SK-N-SH (cell line): Measurements from ENCODE around the gene AEN. TPM values are rescaled to one million over a fixed set of nuclear protein-coding genes. Genes with fewer than 3 reads are reported as not detected.

Experiments used
- CTCF ChIA-PET: fragments of 300-600, 350-600 bp; formaldehyde crosslinking; extraction: SDS; loops from one replicate; lab custom pipeline; 2021; lab: Yijun Ruan, JAX
- POLR2A ChIA-PET: fragments of 350-600 bp; sonication (Branson Sonifier 250); formaldehyde crosslinking; extraction: SDS; loops from one replicate; lab custom pipeline; 2020; ENCODE audit warnings: antibody characterized with exemption, inconsistent platforms; lab: Yijun Ruan, JAX
- DNase-seq: peaks from one replicate; pipeline ENCODE4 v3.0.0; 2012
- H2AFZ ChIP-seq: fragments of 200-600 bp; sonication (generic); 2 replicates; pipeline ENCODE4 v1.8.1; 2016; ENCODE audit warnings: antibody characterized with exemption, mild to moderate bottlenecking, low read depth
- H3F3A ChIP-seq: fragments of 200-600 bp; sonication (generic); replicated peaks from 2 replicates; pipeline ENCODE3; 2016; ENCODE audit warnings: antibody characterized with exemption, mild to moderate bottlenecking; ENCODE audit not compliant: insufficient read depth
- H3K27ac ChIP-seq, 2 experiments: fragments of 200-500 bp in 1 of 2; fragments of 200-600 bp in 1 of 2; sonication (Bioruptor generic) in 1 of 2; sonication (generic), shearing (Covaris generic) in 1 of 2; 2 replicates each; pipeline versions ENCODE4 v1.5.1 to v1.6.1; 2014 to 2016; ENCODE audit warnings: low read depth in 2 of 2, inconsistent platforms in 1 of 2, low read length in 1 of 2, mild to moderate bottlenecking in 1 of 2, mixed read lengths in 1 of 2
- H3K27me3 ChIP-seq: fragments of 200-600 bp; sonication (generic), shearing (Covaris generic); 2 replicates; pipeline ENCODE4 v1.6.1; 2016; ENCODE audit warnings: mixed run types; ENCODE audit not compliant: insufficient read depth
- H3K36me3 ChIP-seq, 2 experiments: fragments of 200-500 bp in 1 of 2; fragments of 200-600 bp in 1 of 2; sonication (Bioruptor generic) in 1 of 2; sonication (generic) in 1 of 2; replicated peaks in 1 of 2; 2 replicates each; pipeline versions ENCODE3 to v1.5.1; 2014 to 2016; ENCODE audit warnings: low read length in 1 of 2, mild to moderate bottlenecking in 1 of 2; ENCODE audit not compliant: insufficient read depth in 2 of 2, control insufficient read depth in 1 of 2
- H3K4me1 ChIP-seq, 2 experiments: fragments of 200-500 bp in 1 of 2; fragments of 200-600 bp in 1 of 2; sonication (Bioruptor generic) in 1 of 2; sonication (generic), shearing (Covaris generic) in 1 of 2; 2 replicates each; pipeline versions ENCODE4 v1.5.1 to v1.6.1; 2014 to 2016; ENCODE audit warnings: low read depth in 1 of 2, low read length in 1 of 2, mixed run types in 1 of 2; ENCODE audit not compliant: insufficient read depth in 2 of 2, control insufficient read depth in 1 of 2
- H3K4me2 ChIP-seq: fragments of 200-600 bp; sonication (generic), shearing (Covaris generic); 2 replicates; pipeline ENCODE4 v1.6.1; 2017; ENCODE audit warnings: mixed run types
- H3K4me3 ChIP-seq, 2 experiments: fragments of 200-500 bp in 1 of 2; fragments of 200-600 bp in 1 of 2; sonication (Bioruptor generic) in 1 of 2; sonication (generic), shearing (Covaris generic) in 1 of 2; 2 replicates each; pipeline versions ENCODE4 v1.5.1 to v1.8.1; 2014 to 2016; ENCODE audit warnings: low read depth in 2 of 2, inconsistent platforms in 1 of 2, low read length in 1 of 2, mild to moderate bottlenecking in 1 of 2, mixed read lengths in 1 of 2, moderate library complexity in 1 of 2
- H3K79me2 ChIP-seq: fragments of 200-600 bp; sonication (generic); 2 replicates; pipeline ENCODE4 v1.8.1; 2017; ENCODE audit warnings: mild to moderate bottlenecking; ENCODE audit not compliant: insufficient read depth
- H3K9ac ChIP-seq: fragments of 200-600 bp; sonication (generic); 2 replicates; pipeline ENCODE4 v1.6.1; 2017; ENCODE audit warnings: mixed run types
- H3K9me2 ChIP-seq: fragments of 200-600 bp; sonication (generic); 2 replicates; pipeline ENCODE4 v1.6.1; 2017; ENCODE audit warnings: mixed run types
- H3K9me3 ChIP-seq: fragments of 200-600 bp; sonication (generic); 2 replicates; pipeline ENCODE4 v1.6.1; 2017; ENCODE audit warnings: mixed run types, mild to moderate bottlenecking, moderate library complexity
- H4K20me1 ChIP-seq: fragments of 200-600 bp; sonication (generic); 2 replicates; pipeline ENCODE4 v1.6.1; 2017; ENCODE audit warnings: mild to moderate bottlenecking, mixed run types; ENCODE audit not compliant: insufficient read depth
- EZH2phosphoT487 ChIP-seq: fragments of 200-600 bp; sonication (generic); IDR thresholded peaks from 2 replicates; pipeline ENCODE4 v1.6.1; 2017; ENCODE audit warnings: low read depth, mixed run types, mild to moderate bottlenecking, antibody characterized with exemption, moderate library complexity, borderline replicate concordance
- FOSL2 ChIP-seq: IDR thresholded peaks from 2 replicates; pipeline ENCODE4 v1.4.0; 2012; ENCODE audit warnings: low read depth, mild to moderate bottlenecking, moderate library complexity, borderline replicate concordance
- FOXM1 ChIP-seq: IDR thresholded peaks from 2 replicates; pipeline ENCODE4 v1.4.0; 2012; ENCODE audit warnings: low read depth, mild to moderate bottlenecking
- GABPA ChIP-seq: IDR thresholded peaks from 2 replicates; pipeline ENCODE4 v1.4.0; 2012; ENCODE audit warnings: low read depth, mild to moderate bottlenecking
- GATA2 ChIP-seq: sonication (generic); formaldehyde crosslinking; IDR thresholded peaks from 2 replicates; pipeline ENCODE4 v1.5.0; 2020; ENCODE audit warnings: mild to moderate bottlenecking, missing genetic modification reagents
- IRF3 ChIP-seq: fragments of 150-350 bp; IDR thresholded peaks from 2 replicates; pipeline ENCODE4 v1.6.1; 2016; ENCODE audit warnings: mild to moderate bottlenecking, low read depth, low read length
- MAX ChIP-seq: IDR thresholded peaks from 2 replicates; pipeline ENCODE4 v1.4.0; 2012; ENCODE audit warnings: low read depth
- NRF1 ChIP-seq: IDR thresholded peaks from 2 replicates; pipeline ENCODE4 v1.6.1; 2012; ENCODE audit warnings: low read depth, mild to moderate bottlenecking, low read length
- POLR2AphosphoS5 ChIP-seq: IDR thresholded peaks from 2 replicates; pipeline ENCODE4 v1.6.1; 2012; ENCODE audit warnings: low read depth, low read length
- RAD21 ChIP-seq: IDR thresholded peaks from 2 replicates; pipeline ENCODE4 v1.6.1; 2012; ENCODE audit warnings: mild to moderate bottlenecking, low read length
- RFX5 ChIP-seq: IDR thresholded peaks from 2 replicates; pipeline ENCODE4 v1.6.1; 2012; ENCODE audit warnings: mild to moderate bottlenecking, improper control_type of control experiment, low read length
- RXRA ChIP-seq: IDR thresholded peaks from 2 replicates; pipeline ENCODE4 v1.4.0; 2012; ENCODE audit warnings: low read depth, mild to moderate bottlenecking, borderline replicate concordance
- SIN3A ChIP-seq: IDR thresholded peaks from 2 replicates; pipeline ENCODE4 v1.6.1; 2012; ENCODE audit warnings: low read depth, mild to moderate bottlenecking, low read length, moderate library complexity, borderline replicate concordance
- SMC3 ChIP-seq: IDR thresholded peaks from 2 replicates; pipeline ENCODE4 v1.6.1; 2012; ENCODE audit warnings: low read depth, low read length, improper control_type of control experiment
- TAF1 ChIP-seq: IDR thresholded peaks from 2 replicates; pipeline ENCODE4 v1.6.1; 2012; ENCODE audit warnings: low read depth, mild to moderate bottlenecking, low read length, moderate library complexity, borderline replicate concordance
- WGBS: methylation state at CpG from one replicate; pipeline ENCODE4 v1.1.6; 2017; ENCODE audit warnings: low lambda C conversion rate; 5-methylcytosine and 5-hydroxymethylcytosine counted together
- polyA plus RNA-seq, 3 experiments: library from polyadenylated mRNA; depleted of rRNA; stranded (reverse); fragments of >200 nt; gene quantifications; 2 replicates each; pipeline ENCODE4 v1.2.3, GENCODE V29; 2012
- TF ChIP-seq, protein P1 (sequence below): IDR thresholded peaks from 2 replicates; pipeline ENCODE4; 2012

Gene AEN
- polyA plus RNA-seq, 1 of the 3 experiments (the other 2 are of a cell fraction) = 46.4 TPM

DNA sequence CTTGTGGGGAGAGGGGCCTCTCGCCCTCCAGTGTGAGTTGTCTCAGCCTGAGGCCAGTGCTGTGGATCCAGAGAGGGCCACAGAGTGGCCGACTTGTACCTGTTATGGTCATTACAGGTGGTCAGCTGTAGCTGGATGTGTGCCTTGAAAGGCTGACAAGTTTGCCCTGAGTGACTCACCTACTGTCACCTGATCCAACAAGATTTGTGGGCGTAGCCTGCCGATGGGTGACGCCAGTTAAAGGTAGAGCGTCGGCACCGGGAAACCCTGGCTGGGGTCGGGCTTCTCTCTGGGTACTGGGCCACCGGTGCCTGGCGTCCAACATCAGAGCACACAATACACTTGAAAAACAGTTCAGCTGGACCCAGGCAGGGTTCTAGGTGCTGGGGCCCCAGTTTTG lies 14.9 kb downstream of the AEN start:
- Histone ChIP-seq H3K79me2 (peaks cover 42% of the 10 kb centered on the region), H3K36me3 (peaks cover 26 to 38% of the 10 kb centered on the region in 2 experiments), H3K4me2 (no peak overlapping the region), H3K9ac (no peak overlapping the region), H4K20me1 (peaks cover 45% of the 10 kb centered on the region), H2AFZ (no peak overlapping the region), H3K27ac (peak overlapping the region in 1 of 2 experiments; percentile 93; a peak in 1 of 4 replicates), H3K9me3 (no peaks in the 10 kb centered on the region), H3K9me2 (no peaks in the 10 kb centered on the region), H3K27me3 (no peaks in the 10 kb centered on the region), H3K4me3 (no peak overlapping the region), H3K4me1 (peaks cover 2 to 8% of the 10 kb centered on the region in 2 experiments; a peak in 2 of 4 replicates), H3F3A (peaks cover 58% of the 10 kb centered on the region)
- WGBS = 80% methylated on average over 3 of the region's 11 CpGs
- TF ChIP-seq IRF3 = no peak
- TF ChIP-seq POLR2AphosphoS5 = peak; percentile 39
- ChIA-PET POLR2A (no interaction called here), CTCF (interaction anchor here (1.2 kb wide), 1 partner anchor 167 kb away, joined by 3 read pairs; no protein-coding TSS in a partner anchor)
- DNase-seq = no peak

GRCh38 chr15:88636654-88637053 lies 15.5 kb downstream of the AEN start:
- Histone ChIP-seq H3K4me1 (peaks cover 2 to 8% of the 10 kb centered on the region in 2 experiments; a peak in 2 of 4 replicates), H2AFZ (no peak overlapping the region), H3K27ac (peak overlapping the region in 1 of 2 experiments; percentile 93; a peak in 1 of 4 replicates), H3K9ac (no peak overlapping the region), H3K9me3 (no peaks in the 10 kb centered on the region), H3K27me3 (no peaks in the 10 kb centered on the region), H3K36me3 (peaks cover 20 to 34% of the 10 kb centered on the region in 2 experiments), H4K20me1 (peaks cover 39% of the 10 kb centered on the region), H3K9me2 (no peaks in the 10 kb centered on the region), H3K79me2 (peaks cover 36% of the 10 kb centered on the region), H3K4me3 (no peak overlapping the region), H3K4me2 (no peak overlapping the region), H3F3A (peaks cover 58% of the 10 kb centered on the region)
- no peak for DNase-seq
- 92% methylated on average over 5 of the region's 5 CpGs for WGBS
- TF ChIP-seq TAF1 (no peak), EZH2phosphoT487 (no peak), GATA2 (CRISPR knock-in tag) (no peak), RXRA (no peak), FOSL2 (no peak), RAD21 (no peak), FOXM1 (no peak), GABPA (no peak), SIN3A (no peak), SMC3 (no peak), NRF1 (no peak), RFX5 (no peak), MAX (no peak)
- TF ChIP-seq, protein P1, sequence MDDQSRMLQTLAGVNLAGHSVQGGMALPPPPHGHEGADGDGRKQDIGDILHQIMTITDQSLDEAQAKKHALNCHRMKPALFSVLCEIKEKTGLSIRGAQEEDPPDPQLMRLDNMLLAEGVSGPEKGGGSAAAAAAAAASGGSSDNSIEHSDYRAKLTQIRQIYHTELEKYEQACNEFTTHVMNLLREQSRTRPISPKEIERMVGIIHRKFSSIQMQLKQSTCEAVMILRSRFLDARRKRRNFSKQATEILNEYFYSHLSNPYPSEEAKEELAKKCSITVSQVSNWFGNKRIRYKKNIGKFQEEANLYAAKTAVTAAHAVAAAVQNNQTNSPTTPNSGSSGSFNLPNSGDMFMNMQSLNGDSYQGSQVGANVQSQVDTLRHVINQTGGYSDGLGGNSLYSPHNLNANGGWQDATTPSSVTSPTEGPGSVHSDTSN = no peak
- ChIA-PET POLR2A (no interaction called here), CTCF (interaction anchor here (1.2 kb wide), 1 partner anchor 167 kb away, joined by 3 read pairs; no protein-coding TSS in a partner anchor)
